ENCODE measurements around the gene SREK1IP1.

DNA sequence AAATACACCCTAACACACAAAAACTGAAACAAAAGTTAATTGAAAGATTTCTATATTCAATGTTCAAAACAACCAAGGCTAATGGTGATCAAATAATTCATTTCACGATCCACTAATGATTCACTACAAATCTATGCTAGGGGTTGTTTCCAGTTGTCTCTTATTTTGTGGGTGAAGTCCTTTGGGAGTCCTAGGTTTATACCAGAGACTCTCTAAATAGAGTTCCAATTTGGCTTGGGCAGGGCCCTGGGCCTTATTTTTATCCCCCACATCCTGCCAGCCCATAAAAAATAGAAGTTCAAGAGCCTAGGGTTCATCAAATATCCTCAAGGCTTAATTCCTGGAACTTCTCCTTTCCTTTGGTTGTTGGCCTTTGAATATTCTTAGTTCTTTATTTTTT lies 26.1 kb downstream of the SREK1IP1 start:
- TF ChIP-seq CTCF (IDR thresholded peaks at IDR 0.05) (no peak), POLR2A (IDR thresholded peaks at IDR 0.05) (no peak)

All from body of pancreas (tissue), 4 donors.